ENCODE results near the gene NEXMIF.
"Not testable (repeated sequence)": the region's sequence is repeated elsewhere in the genome, so short reads cannot be mapped to it uniquely, and the experiment has no call there.

NEXMIF gene

DNA sequence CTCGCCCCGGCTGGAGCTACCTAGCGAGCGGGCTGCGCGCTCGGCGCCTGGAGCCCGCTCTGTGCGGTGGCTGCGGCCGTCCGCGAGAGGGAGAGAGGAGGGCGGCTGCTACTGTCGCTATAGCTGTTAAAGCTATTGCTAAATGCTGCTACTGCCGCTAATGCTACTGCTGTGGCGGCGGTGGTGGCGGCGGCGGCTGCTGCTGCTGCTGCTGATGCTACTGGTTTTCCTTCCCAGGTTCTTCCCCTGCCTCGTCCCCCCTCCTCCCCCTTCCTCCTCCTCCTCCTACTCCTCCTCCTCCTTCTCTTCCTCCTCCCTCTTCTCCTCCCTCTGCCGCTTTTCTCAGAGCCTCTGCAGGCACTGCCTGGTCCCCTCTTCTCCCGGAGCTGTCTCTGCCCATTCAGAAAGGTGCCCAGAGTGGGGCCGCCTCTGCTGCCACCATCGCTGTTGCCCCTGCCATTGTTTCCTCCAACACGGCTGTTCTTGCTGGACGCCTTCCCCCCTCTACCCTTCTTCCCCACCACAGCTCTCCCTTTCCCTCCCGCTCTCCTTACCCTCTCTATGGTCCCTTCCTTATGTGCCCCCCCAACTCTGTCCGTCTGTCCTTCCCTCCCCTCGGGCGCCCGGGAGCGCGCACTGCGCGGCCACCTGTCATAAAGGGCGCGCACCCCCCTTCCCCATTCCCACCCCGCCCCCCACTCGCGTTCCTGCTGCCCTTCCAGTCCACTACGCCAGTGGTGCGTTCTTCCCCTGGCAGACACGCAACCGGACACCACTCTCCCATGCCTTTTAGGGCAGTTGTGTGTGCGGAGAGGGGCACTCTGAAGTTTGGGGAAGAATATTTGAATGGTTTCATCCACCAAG is at the start of gene NEXMIF:
Gene NEXMIF, minus strand, starts transcription at position 228 of the 864 bp plus-strand sequence.
- Histone ChIP-seq H3K27ac (no peak within 1 kb of the TSS; the same call in 1 of the 2 replicates), H3K4me1 (0 out of 2 replicates have a peak, but pooled peaks cover 6% of the 10 kb centered on the region), H3K4me2 (peak within 1 kb of the TSS; percentile 78), H3K4me3 (peak within 1 kb of the TSS; percentile 64), H3K36me3 (no peaks in the 10 kb centered on the region), H4K20me1 (no peaks in the 10 kb centered on the region), H3K27me3 (0 out of 2 replicates have a peak, but pooled peaks cover 26% of the 10 kb centered on the region), H3K9ac (0 out of 2 replicates have a peak within 1 kb of the TSS, but pooled peaks have one; percentile 55), H3K9me3 (peaks cover 15% of the 10 kb centered on the region; the same call in 1 of the 2 replicates)
- TF ChIP-seq Cebpa-rat (IDR thresholded peaks at IDR 0.05) = no peak

DNA sequence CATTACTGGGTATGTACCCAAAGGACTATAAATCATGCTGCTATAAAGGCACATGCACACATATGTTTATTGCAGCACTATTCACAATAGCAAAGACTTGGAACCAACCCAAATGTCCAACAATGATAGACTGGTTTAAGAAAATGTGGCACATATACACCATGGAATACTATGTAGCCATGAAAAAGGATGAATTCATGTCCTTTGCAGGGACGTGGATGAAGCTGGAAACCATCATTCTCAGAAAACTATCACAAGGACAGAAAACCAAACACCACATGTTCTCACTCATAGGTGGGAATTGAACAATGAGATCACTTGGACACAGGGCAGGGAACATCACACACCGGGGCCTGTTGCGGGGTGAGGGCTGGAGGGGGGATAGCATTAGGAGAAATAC is 36.7 kb upstream of the NEXMIF start:
- H4K20me1 ChIP-seq, H3K4me2 ChIP-seq, H3K9ac ChIP-seq, H3K4me3 ChIP-seq, H3K27ac ChIP-seq, H3K36me3 ChIP-seq, H3K9me3 ChIP-seq, H3K4me1 ChIP-seq: not testable (repeated sequence)
- H3K27me3 ChIP-seq = peaks cover 43% of the 10 kb centered on the region

DNA sequence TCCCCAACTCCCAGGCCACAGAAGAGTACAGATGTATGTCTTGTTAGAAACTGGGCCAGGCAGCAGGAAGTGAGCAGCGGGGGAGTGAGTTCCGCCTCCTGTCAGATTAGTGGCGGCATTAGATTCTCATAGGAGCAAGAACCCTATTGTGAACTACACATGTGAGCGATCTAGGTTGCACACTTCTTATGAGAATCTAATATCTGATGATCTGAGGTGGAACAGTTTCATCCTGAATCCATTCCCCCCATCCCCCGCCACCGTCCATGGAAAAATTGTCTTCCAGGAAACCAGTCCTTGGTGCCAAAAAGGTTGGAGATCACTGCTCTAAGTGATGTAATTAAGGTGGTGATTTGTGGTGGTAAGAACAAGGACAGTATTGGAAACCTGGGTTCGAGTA is 24.5 kb upstream of the NEXMIF start:
- Histone ChIP-seq H3K4me1 (no peaks in the 10 kb centered on the region), H3K4me2 (no peak overlapping the region), H3K9me3 (peaks cover 16% of the 10 kb centered on the region), H3K4me3 (no peak overlapping the region), H3K9ac (no peak overlapping the region), H4K20me1 (no peaks in the 10 kb centered on the region), H3K27ac (no peak overlapping the region), H3K27me3 (no peaks in the 10 kb centered on the region), H3K36me3 (no peaks in the 10 kb centered on the region)
- TF ChIP-seq Cebpa-rat (IDR thresholded peaks at IDR 0.05) = no peak

DNA sequence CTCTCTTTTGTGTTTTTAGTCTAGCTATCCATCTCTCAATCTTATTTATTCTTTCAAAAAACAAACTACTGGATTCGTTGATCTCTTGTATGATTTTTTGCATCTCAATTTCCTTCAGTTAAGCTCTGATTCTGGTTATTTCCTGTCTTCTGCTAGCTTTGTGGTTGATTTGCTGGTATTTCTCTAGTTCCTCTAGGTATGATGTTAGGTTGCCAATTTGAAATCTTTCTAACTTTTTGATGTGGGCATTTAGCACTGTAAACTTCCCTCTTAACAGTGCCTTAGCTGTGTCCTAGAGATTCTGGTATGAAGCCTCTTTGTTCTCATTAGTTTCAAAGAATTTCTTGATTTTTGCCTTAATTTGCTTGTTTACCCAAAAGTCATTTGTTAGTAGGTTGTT is 15.2 kb upstream of the NEXMIF start:
- no peak overlapping the region for H3K9ac ChIP-seq
- no peaks in the 10 kb centered on the region for H3K4me1 ChIP-seq
- peaks cover 40% of the 10 kb centered on the region for H3K9me3 ChIP-seq
- no peak overlapping the region for H3K27ac ChIP-seq
- no peak for TF ChIP-seq Cebpa-rat (IDR thresholded peaks at IDR 0.05)
- no peaks in the 10 kb centered on the region for H3K36me3 ChIP-seq
- H3K4me2 ChIP-seq = no peak overlapping the region
- peaks cover 46% of the 10 kb centered on the region for H3K27me3 ChIP-seq
- no peaks in the 10 kb centered on the region for H4K20me1 ChIP-seq
- no peak overlapping the region for H3K4me3 ChIP-seq

DNA sequence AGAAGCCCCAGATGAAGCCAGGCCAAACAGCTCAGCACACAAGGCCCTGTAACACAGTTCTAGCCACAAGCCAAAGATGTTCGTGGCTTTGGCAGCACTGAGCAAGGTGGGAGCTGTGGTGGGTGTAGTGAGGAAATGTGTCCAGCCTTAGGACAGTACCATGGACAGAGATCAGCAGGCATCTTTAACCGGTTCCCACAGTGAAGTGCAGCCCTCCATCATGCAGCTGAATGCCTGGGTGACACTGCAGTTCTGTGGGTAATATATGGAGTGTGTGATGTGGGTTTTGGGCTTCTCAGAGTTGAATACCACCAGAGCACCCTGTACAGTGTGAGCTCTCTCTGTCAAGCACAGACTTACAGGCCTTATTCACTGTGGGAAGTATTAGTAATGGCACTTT is 6.0 kb upstream of the NEXMIF start:
- Histone ChIP-seq H3K9ac (no peak overlapping the region), H3K36me3 (no peaks in the 10 kb centered on the region), H3K27ac (no peak overlapping the region), H3K4me3 (no peak overlapping the region), H3K27me3 (peaks cover 70% of the 10 kb centered on the region), H3K9me3 (no peaks in the 10 kb centered on the region), H4K20me1 (no peaks in the 10 kb centered on the region), H3K4me1 (no peaks in the 10 kb centered on the region), H3K4me2 (no peak overlapping the region)
- no peak for TF ChIP-seq Cebpa-rat (IDR thresholded peaks at IDR 0.05)

DNA sequence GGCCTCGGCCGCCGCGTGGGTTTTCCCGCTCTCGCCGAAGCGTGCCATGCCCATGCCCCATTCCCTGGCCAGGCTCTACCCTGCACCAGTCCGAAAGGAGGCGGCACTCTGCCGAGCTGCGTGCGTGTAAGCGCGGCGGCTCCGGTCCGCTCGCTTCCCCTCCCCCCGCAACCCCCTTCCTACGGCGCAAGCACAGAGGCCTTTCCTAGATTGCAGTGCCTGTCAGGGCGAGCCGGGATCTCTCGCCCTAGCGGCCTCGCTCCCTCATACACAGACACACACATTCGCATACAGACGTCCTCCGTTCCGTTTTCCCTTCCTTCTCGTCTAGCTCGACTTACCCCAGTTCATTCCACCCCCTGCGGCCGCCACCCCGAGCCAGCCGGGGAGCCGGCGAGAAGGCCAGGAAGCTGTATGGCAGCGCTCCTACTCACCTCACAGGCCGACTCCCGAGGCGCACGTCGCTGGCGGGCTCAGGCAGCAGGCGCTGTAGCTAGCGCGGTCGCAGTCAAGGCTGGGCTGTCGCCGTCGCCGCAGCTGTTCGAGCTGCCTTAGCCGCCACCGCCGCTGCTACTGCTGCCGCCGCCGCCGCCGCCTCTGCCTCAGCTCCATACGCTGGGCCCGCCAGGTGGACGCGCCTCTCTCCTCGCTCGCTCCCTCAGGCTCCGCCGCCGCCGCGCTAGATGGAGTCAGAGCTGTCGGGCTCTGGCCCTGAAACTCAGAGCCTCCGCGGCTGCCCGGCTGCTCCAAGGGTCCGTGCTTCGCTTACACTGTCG is 615 bp downstream of the NEXMIF start:
- TF ChIP-seq Cebpa-rat (IDR thresholded peaks at IDR 0.05) = no peak
- Histone ChIP-seq H3K27me3 (0 out of 2 replicates have a peak, but pooled peaks cover 18% of the 10 kb centered on the region), H3K4me1 (0 out of 2 replicates have a peak, but pooled peaks cover 6% of the 10 kb centered on the region), H3K4me3 (peak overlapping the region; percentile 64), H3K27ac (no peak overlapping the region; the same call in 1 of the 2 replicates), H3K36me3 (no peaks in the 10 kb centered on the region), H3K4me2 (peak overlapping the region; percentile 78), H3K9me3 (peaks cover 15% of the 10 kb centered on the region; the same call in 1 of the 2 replicates), H4K20me1 (no peaks in the 10 kb centered on the region), H3K9ac (0 out of 2 replicates have a peak overlapping the region, but pooled peaks have one; percentile 55)

DNA sequence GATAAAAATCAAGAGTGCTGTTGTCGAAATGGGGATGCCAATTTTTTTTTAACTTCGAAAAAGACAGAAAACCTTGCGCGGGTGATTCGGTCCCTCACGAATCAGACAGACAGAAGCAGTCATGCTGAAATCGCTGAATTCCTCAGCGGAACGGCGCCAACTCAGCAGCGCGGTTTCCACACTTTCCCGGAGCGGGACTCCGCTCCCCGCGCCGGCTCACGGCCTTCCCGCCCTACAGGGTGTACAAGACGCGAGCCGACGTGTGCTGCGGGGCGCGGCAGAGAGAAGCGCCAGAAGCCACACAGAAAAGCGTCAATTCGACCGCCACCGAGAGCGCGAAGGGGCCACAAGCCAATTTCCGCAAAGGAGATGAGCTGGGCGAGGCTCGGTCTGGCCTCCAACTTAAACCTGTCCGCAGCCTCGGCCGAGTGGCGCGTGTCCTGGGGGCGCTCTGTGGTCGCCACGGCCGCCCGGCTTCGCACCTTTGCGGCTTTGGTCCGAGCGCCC is 1.3 kb downstream of the NEXMIF start:
- Histone ChIP-seq H3K27me3 (0 out of 2 replicates have a peak, but pooled peaks cover 14% of the 10 kb centered on the region), H3K9ac (no peak overlapping the region), H3K4me2 (peak overlapping the region; percentile 78), H3K27ac (no peak overlapping the region), H3K4me3 (peak overlapping the region; percentile 64), H4K20me1 (no peaks in the 10 kb centered on the region), H3K36me3 (no peaks in the 10 kb centered on the region), H3K4me1 (0 out of 2 replicates have a peak, but pooled peaks cover 6% of the 10 kb centered on the region), H3K9me3 (peaks cover 15% of the 10 kb centered on the region; the same call in 1 of the 2 replicates)
- no peak for TF ChIP-seq Cebpa-rat (IDR thresholded peaks at IDR 0.05)

DNA sequence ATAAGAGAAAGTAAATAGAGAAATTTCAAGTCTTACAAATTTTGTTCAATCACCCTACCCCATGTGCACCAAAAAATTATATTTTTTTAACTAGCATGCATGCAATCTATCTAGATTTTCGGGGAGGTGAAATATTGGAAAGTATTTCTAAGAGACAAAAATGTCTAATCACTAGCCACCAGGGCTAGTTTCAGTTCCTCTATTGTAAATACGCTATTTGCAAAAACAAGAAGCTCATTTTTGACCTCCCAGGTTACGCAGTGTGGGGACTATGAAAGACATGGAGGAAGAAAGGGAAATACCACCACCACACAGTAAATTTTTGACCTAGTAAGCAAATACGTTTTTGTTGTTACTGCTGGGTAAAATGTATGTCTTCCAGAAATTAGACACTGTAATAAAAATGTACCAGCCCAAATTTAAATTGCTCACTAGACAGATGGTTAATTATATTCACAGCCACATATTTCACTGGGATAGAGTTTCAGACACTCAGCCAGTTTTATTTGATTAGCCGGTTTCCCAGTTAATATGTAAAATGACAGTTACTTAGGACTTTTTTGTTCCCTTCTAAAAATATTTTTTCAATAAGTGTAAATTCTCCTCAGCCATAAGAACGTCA is 2.2 kb downstream of the NEXMIF start:
- 0 out of 2 replicates have a peak, but pooled peaks cover 6% of the 10 kb centered on the region for H3K4me1 ChIP-seq
- no peaks in the 10 kb centered on the region for H4K20me1 ChIP-seq
- H3K4me2 ChIP-seq = no peak overlapping the region
- no peak overlapping the region for H3K27ac ChIP-seq
- H3K27me3 ChIP-seq = 0 out of 2 replicates have a peak, but pooled peaks cover 11% of the 10 kb centered on the region
- H3K9ac ChIP-seq = no peak overlapping the region
- peaks cover 15% of the 10 kb centered on the region; the same call in 1 of the 2 replicates for H3K9me3 ChIP-seq
- TF ChIP-seq Cebpa-rat (IDR thresholded peaks at IDR 0.05) = no peak
- H3K36me3 ChIP-seq = no peaks in the 10 kb centered on the region
- H3K4me3 ChIP-seq = no peak overlapping the region

DNA sequence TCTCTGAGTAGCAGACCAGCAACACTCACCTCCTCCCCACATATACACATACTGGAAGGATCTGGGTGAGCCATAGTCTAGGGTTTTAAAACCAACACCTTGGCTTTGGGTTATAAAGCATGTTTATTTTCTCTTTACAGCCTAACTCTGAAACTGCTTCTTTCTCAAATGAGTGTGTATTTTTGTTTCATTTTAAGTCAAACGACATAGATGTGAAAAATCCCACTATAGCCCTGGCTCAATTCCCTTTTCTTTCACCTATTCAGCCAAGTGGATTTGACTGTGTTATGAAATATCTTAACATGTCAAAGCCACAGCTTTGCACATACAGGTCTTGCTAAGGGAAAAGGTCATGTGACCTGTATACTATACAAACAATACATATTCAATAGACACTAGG is 13.8 kb downstream of the NEXMIF start:
- H3K4me1 ChIP-seq = no peaks in the 10 kb centered on the region
- no peaks in the 10 kb centered on the region for H3K36me3 ChIP-seq
- H3K9ac ChIP-seq = no peak overlapping the region
- H3K27me3 ChIP-seq = peaks cover 40% of the 10 kb centered on the region
- peaks cover 17% of the 10 kb centered on the region for H3K9me3 ChIP-seq
- H3K4me2 ChIP-seq = no peak overlapping the region
- no peak for TF ChIP-seq Cebpa-rat (IDR thresholded peaks at IDR 0.05)
- no peaks in the 10 kb centered on the region for H4K20me1 ChIP-seq
- no peak overlapping the region for H3K27ac ChIP-seq
- H3K4me3 ChIP-seq = no peak overlapping the region

All from BLaER1 (cell line).